HG03442 (cell line): ENCODE data around the gene VPS13D.

Experiments
- ATAC-seq: cut with Tn5 transposase; IDR thresholded peaks from one replicate; pipeline ENCODE4 v1.9.1; 2021; ENCODE audit warnings: mild to moderate bottlenecking, moderate library complexity; ENCODE audit not compliant: unreplicated experiment

Gene VPS13D

DNA sequence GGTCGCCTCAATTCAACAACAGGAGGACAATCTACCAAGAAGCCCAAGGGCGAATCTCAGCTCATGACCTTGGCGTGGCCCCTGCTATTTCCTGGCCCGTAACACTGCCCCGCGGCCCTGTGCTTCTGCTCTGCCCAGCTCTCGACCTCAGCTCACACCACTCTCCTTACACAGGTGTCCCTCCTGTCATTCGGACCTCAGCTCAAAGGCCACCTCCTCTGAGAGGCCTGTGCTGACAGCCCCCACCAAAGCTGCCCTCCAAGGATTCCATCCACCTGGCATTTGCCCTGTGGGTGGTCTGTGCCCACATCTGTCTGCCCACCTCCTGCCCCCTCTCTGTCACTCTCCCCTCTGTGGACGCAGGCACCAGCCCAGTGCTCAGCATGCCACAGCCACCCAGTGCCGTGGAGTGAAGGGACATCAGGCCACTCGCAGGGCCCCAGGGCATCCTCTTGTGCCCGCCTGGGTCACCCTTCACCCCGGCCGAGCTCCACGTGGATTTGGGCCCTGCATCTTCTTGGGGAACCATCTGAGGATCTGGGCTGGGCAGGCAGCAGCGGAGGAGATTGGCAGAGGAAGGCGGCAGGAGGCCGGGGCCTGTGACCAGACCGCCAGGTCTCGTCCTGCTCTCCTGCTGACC, 317.9 kb downstream of the VPS13D start:
- no peak for ATAC-seq

DNA sequence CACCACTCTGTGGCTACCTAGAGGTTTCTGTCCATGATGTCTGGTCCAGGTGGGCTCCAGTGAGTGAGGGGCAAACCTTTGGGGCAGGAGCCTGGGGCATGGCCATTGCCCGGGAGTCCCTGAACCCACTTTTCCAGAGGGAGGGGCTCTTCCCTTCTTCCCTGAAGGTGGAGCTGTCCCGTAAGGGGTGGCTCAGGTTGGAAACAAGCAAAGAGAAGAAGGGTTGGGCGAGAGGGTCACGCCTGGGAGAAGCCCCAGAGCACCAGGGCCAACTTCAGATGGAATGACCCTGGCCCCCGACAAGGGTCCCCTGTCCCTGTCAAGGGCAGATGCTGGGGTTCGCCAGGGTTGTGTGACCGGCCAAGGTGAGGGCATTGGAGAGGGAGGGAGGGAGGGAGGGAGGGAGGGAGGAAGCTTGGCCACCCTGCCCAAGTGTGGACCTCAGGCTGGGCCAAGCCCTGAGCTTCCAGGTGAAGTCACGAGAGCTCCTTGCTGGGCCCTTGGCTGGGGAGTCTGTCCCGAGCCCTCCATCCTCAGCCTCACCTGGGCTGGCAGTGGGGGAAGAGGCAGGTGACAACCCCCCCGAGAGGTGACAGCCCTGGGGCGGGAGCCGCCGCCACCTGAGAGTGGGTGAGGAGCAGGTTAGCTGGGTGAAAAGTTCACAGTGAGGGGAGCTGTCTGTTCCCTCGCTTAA, 318.6 kb downstream of the VPS13D start:
- ATAC-seq, result no peak

DNA sequence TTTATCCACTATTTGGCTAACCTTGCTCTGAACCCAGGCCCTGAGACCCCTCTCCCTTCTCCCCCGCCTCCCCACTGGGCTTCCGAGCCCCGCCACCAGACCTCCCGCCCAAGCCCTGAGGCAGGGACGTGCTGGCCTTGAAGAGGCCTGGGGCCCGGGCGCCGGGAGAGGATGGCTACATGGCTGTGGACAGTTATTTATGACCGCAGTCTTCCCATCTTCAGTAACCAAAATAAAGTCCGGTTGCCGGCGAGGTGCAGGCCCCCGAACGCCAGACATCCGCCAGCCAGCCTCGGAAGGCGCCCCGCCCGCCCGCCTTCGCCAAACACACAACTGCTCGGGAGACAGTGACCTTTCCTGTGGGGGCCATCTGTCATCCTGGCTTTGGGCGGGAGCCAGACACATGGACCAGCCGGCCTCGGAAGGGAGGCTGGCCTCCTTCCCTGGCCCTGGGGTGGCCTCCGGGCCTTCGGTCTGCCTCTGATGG, 319.2 kb downstream of the VPS13D start:
- ATAC-seq, result no peak

DNA sequence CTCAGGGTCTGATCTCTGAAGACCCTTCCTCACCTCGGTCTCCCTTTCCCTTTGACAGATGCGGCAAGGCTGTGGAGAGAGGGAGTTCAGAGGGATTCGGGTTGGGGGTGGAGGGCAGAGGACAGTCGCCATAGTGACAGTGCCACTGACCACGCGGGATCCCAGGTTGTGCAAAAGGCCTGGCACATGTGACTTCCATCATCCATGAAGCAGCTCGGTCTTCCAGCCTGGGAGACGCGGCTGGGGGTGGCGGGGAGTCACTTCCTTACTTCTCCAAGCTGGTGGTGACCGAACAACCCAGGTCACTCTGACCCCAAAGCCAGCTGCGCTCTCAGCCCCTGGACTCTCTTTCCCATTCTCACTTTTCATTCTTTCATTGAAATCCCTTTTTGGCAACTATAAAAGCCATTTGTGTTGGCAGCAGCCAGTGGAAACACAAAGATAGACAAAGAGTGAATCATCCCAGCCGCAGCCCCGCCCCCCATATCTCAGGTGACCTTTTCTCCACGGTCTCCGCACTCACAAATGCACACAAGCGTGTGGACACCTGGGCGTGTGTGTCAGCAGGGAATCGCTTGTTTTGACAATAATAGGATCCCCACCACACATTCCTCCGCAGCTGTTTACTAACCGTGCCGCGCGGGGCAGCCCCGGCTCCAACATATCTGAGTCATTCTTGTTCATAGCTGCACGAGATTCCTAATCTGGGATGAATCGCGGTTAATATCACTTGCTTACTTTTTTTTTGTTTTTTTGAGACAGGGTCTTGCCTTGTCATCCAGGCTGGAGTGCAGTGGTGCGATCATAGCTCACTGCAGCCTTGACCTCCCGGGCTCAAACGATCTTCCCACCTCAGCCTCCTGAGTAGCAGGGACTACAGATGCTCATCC, 319.9 kb downstream of the VPS13D start:
- no peak for ATAC-seq

DNA sequence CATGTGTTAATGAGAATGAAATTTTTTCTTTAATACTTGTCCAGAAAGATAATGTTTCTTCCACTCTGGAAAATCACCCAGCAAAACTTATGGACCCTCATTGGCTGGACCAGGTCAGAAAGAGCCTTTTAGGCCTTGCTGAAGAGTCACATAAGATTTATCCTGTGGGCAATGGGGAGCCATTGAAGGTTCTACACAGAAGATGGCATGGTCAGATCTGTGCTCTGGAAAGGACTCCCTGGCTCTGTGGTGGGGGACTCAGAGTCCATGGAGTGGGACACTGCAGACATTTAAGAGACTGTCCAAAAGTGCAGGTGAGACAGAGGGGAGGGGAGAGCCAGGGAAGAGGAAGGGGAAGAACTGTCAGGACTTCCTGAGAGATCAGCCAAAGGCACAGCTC, 321.8 kb downstream of the VPS13D start:
- no peak for ATAC-seq

DNA sequence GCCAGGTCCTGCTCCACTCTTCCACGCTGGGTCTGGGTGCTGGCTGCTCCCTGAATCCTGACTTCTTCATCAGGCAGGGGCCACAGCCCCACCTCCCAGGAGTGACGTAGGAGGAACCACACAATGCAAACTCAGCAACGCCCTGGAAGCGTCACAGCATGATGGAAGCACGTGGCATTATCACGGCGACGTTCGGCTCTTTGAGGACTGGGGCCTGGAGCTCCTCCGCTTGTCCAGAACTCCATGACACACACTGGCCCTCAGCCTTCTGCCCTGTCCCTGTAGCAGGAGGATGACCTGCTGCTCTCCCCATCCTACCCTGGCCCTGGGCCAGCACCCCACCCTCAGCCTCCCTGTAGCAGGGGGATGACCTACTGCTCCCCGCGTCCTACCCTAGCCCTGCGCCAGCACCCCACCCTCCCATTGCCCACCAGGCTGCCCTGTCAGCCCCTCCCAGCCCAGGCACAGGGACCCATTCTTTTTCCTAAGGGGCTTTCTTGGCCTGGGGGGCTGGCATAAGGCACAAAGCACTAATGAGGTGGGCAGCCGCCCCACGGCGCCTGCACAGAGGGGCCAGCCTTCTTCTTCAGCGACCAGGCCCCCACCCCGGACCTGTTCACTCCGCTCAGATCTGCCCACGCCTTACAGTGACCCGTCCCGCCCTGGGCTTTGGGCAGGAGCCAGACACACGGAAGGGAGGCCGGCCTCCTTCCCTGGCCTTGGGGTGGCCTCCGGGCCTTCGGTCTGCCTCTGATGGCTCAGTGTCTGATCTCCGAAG, 322.5 kb downstream of the VPS13D start:
- ATAC-seq, result no peak

DNA sequence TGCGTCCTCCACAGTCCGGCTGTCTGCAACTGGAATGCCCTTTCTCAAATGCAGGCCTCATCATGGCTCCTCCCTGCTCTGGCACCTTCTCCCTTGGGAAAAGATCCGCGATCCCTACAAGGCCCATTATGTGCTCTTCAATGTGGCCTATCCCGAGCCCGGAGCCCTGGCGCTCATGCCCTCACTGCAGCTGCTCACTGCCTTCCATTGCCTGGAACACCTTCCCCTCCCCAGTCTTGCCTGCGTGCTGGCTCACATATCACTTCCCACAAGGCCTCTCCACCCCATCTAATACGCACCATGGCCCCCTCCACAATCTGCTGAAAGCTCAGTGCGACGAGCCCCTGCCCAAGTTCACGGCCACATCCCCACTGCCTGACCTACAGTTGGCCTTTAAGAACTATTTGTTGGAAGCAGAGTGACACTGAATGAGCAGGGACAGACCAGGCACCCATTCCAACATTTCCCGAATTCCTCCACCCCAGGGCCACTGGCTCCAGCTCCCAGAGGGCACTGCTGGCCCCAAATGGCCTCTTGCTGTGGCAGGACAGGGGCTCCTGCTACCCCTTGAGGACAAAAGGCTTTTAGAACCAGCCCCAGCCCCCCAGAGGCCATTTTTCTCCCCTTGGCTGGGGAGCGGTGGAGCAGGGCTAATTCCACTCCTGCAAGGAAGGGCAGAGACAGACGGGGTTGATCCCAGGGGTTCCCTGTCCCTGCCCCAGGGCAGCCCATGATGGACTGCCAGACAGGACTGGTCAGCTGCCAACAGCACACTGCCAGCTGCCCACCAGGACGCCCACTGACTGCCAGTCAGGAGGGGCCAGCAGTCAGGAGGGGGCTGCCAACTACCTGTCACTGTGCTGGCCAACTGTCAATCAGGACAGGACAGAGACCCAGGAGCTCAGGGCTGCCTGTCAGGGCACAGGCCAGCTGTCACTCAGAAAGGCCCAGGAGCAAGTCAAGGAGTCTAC, 323.4 kb downstream of the VPS13D start:
- no peak for ATAC-seq

DNA sequence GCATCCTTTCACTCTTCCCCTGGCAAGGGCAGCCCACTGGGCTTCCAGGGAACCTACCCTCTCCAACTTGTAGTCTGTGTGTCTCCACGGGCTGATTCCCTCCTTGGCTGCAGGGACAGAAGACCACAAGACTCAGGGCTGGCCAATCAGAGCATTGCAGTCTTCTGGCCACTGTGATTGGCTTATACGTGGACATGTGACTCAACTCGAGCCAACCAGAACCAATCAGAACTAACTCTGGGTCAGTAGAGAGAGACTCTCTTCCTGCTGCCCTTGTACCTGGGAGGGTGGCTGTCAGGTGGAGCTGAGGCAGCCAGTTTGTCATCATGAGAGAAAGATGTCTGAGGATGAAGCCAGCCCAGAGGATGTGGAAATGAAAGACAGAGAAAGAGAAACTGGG, 324.1 kb downstream of the VPS13D start:
- ATAC-seq, result no peak

DNA sequence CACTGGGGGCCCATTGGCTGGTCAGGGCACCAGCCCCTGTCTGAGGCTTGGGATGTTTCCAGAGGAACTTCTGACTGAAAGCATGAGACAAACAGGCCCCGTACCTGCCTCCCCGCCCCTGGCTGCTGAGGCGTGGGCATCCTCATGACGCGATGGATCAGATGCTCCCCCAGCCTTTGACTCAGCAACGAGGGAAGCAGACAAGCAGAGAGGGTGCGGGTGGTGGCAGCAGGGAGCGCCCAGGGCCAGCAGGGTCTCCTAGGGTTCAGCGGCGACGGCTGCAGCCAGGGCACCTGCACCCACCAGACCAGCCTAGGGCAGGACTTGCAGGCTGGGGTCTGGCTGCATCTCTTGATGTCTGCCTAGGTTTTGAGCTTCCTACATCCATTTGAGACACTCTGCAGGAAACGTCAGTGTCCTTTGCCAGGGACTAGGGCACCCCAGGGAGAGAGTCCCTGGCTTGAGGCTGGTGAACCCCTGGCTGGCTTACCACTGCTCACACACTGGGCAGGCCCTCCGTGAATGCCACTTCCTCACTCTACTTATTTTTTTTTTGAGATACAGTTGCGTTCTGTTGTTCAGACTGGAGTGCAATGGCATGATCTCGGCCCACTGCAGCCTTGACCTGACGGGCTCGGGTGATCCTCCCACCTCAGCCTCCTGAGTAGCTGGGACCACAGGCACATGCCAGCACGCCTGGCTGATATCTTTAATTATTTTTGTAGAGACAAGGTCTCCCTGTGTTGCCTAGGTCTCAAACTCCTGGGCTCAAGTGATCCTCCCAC, 324.9 kb downstream of the VPS13D start:
- ATAC-seq, result no peak

DNA sequence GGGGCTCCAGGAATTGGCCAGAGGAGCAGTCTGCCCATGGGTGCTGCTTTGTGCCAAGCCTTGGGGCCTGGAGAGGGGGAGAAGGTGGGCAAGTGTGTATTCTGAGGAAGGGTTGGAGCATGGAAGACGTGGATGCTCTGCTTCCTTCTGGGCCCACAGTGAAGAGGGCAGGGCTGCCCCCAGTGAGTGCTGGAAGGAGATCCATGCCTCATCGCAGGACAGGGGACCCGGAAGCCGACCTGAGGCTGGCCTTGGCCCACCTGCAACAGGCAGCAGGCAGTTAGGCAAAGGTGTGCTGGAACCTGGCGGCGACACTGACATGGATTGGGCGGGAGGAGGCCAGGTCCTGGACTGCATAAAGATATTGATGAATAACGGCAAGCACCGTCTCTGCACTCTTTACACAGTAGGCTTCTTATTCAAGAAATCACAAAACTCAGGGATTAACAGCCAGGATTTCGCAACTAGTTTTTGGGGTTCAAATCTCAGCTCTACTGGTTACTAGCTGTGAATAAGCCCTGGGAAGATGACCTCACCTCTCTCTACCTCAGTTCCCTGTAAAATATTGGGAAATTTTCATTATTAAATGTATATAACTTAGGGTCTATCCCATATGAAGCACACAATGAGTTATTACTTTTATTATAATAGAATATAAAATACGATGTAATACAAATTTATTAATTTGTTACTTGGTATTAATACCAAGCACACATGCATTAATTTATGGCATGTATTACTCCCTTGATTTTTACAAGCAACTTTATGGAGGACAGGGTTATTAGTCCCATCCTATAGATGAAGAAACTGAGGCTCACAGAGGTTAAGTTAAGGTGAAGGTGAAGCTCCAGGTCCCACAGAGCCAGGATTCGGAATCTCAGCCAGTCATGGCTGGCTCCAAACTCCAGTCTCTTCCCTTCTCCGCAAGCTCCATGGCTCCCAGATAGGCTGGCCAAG, 325.9 kb downstream of the VPS13D start:
- ATAC-seq, result no peak

DNA sequence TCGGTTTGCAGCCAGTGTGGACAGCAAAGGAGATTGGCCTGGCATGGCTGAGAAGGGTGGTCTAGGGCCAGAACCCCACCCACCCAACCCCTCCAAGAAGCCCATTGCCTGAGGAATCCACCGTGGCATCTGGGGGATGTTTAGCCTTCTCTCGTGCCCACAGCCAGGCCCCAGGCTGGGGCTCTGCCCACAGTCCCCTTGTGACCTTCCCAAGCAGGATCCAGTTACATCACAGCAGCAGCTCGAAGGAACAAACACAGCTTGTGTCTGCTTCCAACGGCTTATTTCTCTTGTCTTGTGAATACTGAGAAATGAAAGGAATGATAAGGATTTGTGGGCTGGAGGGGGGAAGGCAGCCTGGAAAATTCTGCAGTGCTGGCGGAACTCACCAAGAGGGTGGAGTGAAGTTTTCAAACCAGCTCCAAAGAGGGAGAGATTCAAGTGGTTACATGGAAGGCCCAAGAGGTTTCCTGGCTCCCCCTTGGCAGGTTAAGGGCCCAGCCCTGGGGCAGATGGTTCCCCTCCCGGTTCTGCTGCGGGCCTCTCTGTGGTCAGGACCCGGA, 326.6 kb downstream of the VPS13D start:
- no peak for ATAC-seq

DNA sequence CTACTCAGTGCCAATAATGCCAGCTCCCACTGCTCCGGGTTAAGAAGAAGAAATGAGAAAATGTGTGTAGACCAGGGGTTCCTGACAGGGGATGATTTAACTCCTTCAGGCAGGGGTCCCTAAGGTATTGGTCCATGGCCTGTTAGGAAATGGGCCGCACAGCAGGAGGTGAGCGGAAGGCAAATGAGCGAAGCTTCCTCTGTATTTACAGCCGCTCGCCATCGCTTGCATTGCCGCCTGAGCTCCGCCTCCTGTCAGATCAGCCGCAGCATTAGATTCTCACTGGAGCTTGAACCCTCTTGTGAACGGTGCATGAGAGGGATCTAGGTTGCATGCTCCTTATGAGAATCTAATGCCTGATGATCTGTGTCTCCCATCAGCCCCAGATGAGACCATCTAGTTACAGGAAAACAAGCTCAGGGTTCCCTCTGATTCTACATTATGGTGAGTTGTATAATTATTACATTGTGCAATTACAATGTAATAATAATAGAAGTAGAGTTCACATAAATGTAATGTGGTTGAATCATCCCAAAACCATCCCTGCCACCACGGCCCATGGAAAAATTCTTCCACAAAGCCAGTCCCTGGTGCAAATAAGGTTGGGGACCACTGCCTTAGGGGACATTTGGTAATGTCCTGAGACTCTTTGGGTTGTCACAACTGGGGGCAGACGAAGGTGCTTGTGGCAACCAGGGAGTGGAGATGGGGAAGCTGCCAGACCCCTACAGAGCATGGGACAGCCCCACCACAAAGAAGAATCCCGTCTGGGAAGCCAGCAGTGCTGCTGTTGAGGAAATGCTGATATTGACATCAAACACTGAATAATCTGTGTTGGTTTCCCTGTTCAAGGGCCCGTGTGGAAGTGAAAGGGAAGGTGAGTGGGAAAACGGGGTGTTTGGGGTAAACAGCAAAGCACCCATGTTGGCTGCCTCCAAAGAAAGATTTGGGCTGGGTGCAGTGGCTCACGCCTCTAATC, 327.4 kb downstream of the VPS13D start:
- ATAC-seq, result no peak

DNA sequence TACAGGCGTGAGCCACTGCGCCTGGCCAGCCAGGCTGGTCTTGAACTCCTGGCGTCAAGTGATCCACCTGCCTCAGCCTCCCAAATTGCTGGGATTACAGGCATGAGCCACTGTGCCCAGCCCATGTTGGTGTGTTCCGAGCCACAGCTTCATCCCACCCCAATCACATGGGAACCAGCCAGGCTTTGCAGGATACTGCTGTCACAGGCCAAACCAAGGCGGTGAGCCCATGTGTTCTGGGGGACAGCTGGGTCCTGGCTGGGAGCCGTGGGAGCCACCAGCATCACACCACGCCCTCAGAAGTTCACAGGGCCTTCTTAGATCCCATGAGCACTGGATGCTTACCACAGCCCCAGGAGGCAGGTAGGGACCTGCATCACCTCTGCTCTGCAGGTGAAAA, 331.3 kb downstream of the VPS13D start:
- ATAC-seq, result no peak
